GM06990 (cell line): ENCODE measurements around the gene CNNM2.
"Not testable (repeated sequence)": the region's sequence is repeated elsewhere in the genome, so short reads cannot be mapped to it uniquely, and the experiment has no call there.

Experiments used
- DNase-seq: peaks from one replicate; pipeline ENCODE4 v3.0.0-alpha.2; 2011; ENCODE audit not compliant: insufficient read length; ENCODE audit errors: extremely low read depth
- H3K27me3 ChIP-seq: replicated peaks from 2 replicates; pipeline ENCODE4 v1.6.0; 2011; ENCODE audit warnings: low read length; ENCODE audit not compliant: control insufficient read depth, insufficient read depth
- H3K36me3 ChIP-seq: 2 replicates; pipeline ENCODE4 v1.5.1; 2011; ENCODE audit warnings: low read length; ENCODE audit not compliant: control insufficient read depth, insufficient read depth
- H3K4me3 ChIP-seq: replicated peaks from 2 replicates; pipeline ENCODE4 v1.5.1; 2011; ENCODE audit warnings: low read depth, mild to moderate bottlenecking, control low read depth, low read length
- CTCF ChIP-seq: IDR thresholded peaks from 2 replicates; pipeline ENCODE4 v1.5.1; 2011; ENCODE audit warnings: low read length, control low read depth, mild to moderate bottlenecking, inconsistent platforms; ENCODE audit not compliant: insufficient read depth, poor library complexity, severe bottlenecking

Gene CNNM2

GRCh38 chr10:102964713-102965112 lies 46.6 kb downstream of the CNNM2 start:
- H3K27me3 ChIP-seq, result no peaks in the 10 kb centered on the region
- DNase-seq, result no peak
- no peaks in the 10 kb centered on the region for H3K36me3 ChIP-seq
- H3K4me3 ChIP-seq, result no peak overlapping the region
- TF ChIP-seq CTCF, result no peak

GRCh38 chr10:102965311-102965851 lies 47.3 kb downstream of the CNNM2 start:
- TF ChIP-seq CTCF, result no peak
- H3K27me3 ChIP-seq, result no peaks in the 10 kb centered on the region

DNA sequence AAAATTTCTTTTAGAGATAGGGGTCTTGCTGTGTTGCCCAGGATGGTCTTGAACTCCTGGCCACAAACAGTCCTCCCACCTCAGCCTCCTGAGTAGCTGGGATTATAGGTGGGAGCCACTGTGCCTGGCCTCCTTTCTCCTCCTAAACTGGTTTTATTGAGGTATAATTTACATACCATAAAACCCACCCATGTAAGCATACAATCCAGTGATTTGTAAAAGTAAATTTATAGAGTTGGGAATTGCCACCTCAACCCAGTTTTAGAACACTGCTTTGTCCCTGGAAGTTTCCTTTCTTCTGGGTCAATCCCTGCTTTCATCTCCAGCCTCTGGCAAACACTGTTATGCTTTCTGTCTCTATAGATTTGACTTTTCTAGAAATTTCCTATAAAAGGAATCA lies 49.0 kb downstream of the CNNM2 start:
- Histone ChIP-seq H3K36me3 (no peaks in the 10 kb centered on the region), H3K27me3 (no peaks in the 10 kb centered on the region), H3K4me3 (no peak overlapping the region)
- no peak for TF ChIP-seq CTCF
- DNase-seq, result no peak

More at GRCh38 chr10:102965311-102965851, 47.3 kb downstream of the CNNM2 start:
- no peaks in the 10 kb centered on the region for H3K36me3 ChIP-seq
- no peak for DNase-seq
- H3K4me3 ChIP-seq, result no peak overlapping the region

DNA sequence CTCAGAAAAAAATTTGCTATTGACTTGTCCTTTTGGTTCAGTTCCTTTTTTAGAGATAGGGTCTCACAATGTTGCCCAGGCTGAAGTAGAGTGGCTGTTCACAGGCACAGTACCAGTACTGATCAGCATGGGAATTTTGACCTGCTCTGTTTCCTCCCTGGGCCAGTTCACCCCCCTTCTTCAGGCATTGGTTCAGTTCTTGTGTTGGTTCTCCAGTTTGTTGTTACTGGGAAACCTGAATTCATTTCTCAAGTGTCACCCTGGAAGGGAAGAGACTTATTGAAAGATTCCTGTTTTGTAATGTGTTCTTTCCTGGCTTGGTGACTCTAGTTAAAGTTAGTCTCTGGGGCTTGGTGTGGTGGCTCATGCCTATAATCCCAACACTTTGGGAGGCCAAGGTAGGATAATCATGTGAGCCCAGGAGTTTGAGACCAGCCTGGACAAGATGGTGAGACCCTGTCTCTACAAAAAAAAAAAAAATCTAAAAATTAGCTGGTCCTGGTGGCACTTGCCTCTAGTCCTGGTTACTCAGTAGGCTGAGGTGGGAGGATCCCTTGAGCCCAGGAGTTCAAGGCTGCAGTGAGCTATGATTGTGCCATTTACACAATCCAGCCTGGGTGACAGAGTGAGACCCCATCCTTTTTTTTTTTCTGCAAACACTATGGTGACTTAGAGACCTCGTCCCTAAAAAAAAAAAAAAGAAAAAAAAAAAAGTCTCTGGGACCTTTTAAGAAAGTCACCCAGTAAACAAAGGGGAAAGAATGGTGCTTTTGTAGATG lies 52.7 kb downstream of the CNNM2 start:
- no peak for TF ChIP-seq CTCF
- Histone ChIP-seq H3K36me3 (no peaks in the 10 kb centered on the region), H3K27me3 (no peaks in the 10 kb centered on the region), H3K4me3 (no peak overlapping the region)
- no peak for DNase-seq

DNA sequence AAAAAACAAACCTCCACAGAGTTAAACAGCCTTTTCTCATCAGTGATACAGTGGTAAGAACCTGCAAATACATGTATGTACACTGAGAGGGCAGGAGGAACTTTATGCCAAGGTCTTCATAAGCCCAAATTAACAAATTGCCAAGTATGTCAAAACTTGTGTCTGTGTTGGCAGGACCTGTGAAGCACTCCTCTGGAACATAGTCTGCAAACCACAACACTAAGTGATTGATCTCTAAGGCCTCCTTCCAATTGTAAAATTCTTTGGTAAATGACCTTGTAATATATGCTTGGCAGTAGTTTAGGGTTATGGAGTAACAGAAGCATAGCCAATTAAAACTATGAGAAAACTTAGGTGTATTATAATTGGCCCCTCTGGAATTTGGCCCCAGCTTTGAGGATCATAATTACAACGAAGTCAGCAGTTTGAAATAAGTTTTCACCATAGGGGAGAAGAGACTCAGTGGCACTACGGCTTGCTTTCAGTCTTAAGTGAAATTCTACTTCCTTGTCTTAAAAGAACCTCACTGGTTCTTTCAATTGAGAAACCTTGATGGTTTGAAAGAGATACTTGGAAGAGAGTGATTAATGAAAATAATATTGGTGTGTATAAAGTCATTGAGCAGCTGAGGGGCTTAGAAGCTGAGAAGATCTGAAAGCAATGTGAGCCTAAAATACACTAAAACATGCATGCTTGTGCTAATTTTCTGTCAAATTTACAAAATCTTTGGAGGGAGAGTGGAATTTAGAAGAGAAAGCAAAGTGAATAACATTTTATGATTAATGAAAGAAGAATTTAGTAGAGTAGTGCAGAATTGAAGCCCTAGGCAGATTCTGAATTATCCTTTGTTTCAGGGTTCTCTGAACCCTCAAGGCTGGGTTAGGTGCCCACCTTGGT lies 57.6 kb downstream of the CNNM2 start:
- Histone ChIP-seq H3K4me3 (no peak overlapping the region), H3K27me3 (no peaks in the 10 kb centered on the region), H3K36me3 (no peaks in the 10 kb centered on the region)
- no peak for DNase-seq
- no peak for TF ChIP-seq CTCF

GRCh38 chr10:102976380-102976726 lies 58.3 kb downstream of the CNNM2 start:
- not testable (repeated sequence) for H3K36me3 ChIP-seq, H3K27me3 ChIP-seq, DNase-seq, H3K4me3 ChIP-seq
